Gastroesophageal sphincter (tissue), 3 donors: ENCODE measurements around the gene RAI1.

ENCODE experiments used
- CTCF ChIP-seq, 4 experiments: fragments of 200-600 bp in 2 of 4; fragments of 450-650 bp in 2 of 4; sonication (generic) in 1 of 4; IDR thresholded peaks; one replicate each; pipeline ENCODE4 v1.5.1; 2017 to 2019; ENCODE audit warnings: antibody characterized with exemption in 4 of 4, mild to moderate bottlenecking in 2 of 4, moderate library complexity in 2 of 4
- EP300 ChIP-seq: sonication (generic); formaldehyde crosslinking; IDR thresholded peaks from one replicate; pipeline ENCODE4 v1.6.1; 2017; ENCODE audit warnings: antibody characterized with exemption, mild to moderate bottlenecking
- POLR2A ChIP-seq, 2 donors: fragments of 450-650 bp; IDR thresholded peaks; one replicate each; pipeline ENCODE4 v1.6.1; 2017; ENCODE audit warnings: antibody characterized with exemption in 2 of 2, mild to moderate bottlenecking in 2 of 2, moderate library complexity in 1 of 2
- POLR2AphosphoS5 ChIP-seq: sonication (generic); formaldehyde crosslinking; IDR thresholded peaks from one replicate; pipeline ENCODE4 v1.6.1; 2017; ENCODE audit warnings: antibody characterized with exemption

- no peak for TF ChIP-seq POLR2AphosphoS5
- no peak for TF ChIP-seq POLR2A (IDR thresholded peaks at IDR 0.05)
- no peak for TF ChIP-seq CTCF (IDR thresholded peaks at IDR 0.05)
- TF ChIP-seq EP300, result no peak
These were observed 108.8 kb downstream of the RAI1 start for GRCh38 chr17:17789828-17790636.
